Bronchial epithelial cell (primary cell): Measurements from ENCODE around the gene DNASE1L3. TPM values are rescaled to one million over a fixed set of nuclear protein-coding genes. Genes with fewer than 3 reads are reported as not detected.
"Not testable (repeated sequence)": the region's sequence is repeated elsewhere in the genome, so short reads cannot be mapped to it uniquely, and the experiment has no call there.

Experiments used
- DNase-seq: peaks from one replicate; pipeline ENCODE4 v3.0.0-alpha.2; 2010; ENCODE audit warnings: low read depth
- FAIRE-seq: peaks from 2 replicates; lab custom pipeline; 2011; peaks lifted over from hg19 to GRCh38; lab: Jason Lieb, UNC
- H3K27me3 ChIP-seq: 2 replicates; pipeline ENCODE4 v1.5.1; 2011; ENCODE audit warnings: low read length; ENCODE audit not compliant: control insufficient read depth, insufficient read depth
- H3K36me3 ChIP-seq: 2 replicates; pipeline ENCODE4 v1.5.1; 2011; ENCODE audit warnings: low read length; ENCODE audit not compliant: control insufficient read depth, insufficient read depth
- H3K4me3 ChIP-seq: 2 replicates; pipeline ENCODE4 v1.5.1; 2011; ENCODE audit warnings: mild to moderate bottlenecking, low read depth, low read length, control low read depth
- total RNA-seq: library from RNA; depleted of rRNA; stranded (reverse); fragments of >200 nt; gene quantifications from 2 replicates; pipeline ENCODE4 v1.2.1, GENCODE V29; 2014
- TF ChIP-seq, protein P1 (sequence below): IDR thresholded peaks from 2 replicates; pipeline ENCODE4 v1.5.1; 2011; ENCODE audit warnings: mild to moderate bottlenecking, moderate library complexity, low read length, control low read depth, inconsistent platforms; ENCODE audit not compliant: insufficient read depth, severe bottlenecking

Gene DNASE1L3
- total RNA-seq, 1 donor from 2014 or later = not detected

DNA sequence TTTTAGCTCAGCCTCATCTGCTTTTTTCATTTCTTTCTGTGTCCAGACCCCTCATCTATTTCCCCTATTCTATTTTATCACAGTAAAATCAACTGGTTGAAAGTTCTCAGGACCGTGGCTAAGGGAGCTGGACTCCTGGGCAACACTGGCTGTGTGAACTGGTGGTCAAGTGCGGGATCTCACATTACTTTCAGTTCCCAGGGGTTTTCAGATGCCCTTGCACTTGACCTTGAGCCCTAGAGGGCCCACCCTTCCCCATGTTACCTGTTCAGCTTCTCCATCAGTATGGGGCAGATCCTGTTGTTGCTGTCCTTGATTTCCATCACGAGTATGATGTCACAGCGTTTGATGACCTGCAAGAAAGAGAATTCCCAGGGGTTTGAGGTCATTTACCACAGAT lies 2.8 kb downstream of the DNASE1L3 start:
- FAIRE-seq = no peak
- Histone ChIP-seq H3K27me3 (no peaks in the 10 kb centered on the region), H3K4me3 (no peak overlapping the region), H3K36me3 (no peaks in the 10 kb centered on the region)
- TF ChIP-seq, protein P1, sequence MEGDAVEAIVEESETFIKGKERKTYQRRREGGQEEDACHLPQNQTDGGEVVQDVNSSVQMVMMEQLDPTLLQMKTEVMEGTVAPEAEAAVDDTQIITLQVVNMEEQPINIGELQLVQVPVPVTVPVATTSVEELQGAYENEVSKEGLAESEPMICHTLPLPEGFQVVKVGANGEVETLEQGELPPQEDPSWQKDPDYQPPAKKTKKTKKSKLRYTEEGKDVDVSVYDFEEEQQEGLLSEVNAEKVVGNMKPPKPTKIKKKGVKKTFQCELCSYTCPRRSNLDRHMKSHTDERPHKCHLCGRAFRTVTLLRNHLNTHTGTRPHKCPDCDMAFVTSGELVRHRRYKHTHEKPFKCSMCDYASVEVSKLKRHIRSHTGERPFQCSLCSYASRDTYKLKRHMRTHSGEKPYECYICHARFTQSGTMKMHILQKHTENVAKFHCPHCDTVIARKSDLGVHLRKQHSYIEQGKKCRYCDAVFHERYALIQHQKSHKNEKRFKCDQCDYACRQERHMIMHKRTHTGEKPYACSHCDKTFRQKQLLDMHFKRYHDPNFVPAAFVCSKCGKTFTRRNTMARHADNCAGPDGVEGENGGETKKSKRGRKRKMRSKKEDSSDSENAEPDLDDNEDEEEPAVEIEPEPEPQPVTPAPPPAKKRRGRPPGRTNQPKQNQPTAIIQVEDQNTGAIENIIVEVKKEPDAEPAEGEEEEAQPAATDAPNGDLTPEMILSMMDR = no peak
- no peak for DNase-seq

DNA sequence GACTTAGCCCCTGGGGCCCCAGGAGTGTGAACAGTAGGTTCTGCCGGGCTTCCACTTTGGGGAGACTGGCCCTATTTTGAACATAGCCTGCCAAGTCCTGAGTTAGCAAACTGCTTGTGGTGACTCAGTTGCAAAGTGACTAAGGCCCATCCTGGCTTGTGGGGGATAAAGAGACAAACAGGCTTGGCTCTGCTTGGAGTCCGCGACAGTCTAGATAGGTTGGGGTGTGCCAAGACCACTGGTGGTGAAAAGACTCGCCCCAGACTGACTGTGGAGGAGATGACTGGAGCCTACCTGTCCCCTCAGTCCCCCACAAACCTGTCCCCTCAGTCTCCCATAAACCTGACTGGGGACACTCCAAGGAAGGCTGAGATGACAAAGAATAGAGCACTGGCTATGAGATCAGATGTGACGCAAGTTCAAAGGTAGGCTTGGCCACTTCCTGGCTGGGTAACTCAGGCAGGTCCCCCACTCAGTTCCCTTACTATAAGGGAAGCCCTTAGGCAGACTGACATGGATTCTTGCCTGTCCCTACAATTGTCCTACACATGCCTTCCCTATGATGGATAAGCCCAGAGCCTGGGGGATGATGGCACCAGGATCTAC lies 4.3 kb downstream of the DNASE1L3 start:
- DNase-seq (peak; percentile 89), FAIRE-seq (no peak)
- Histone ChIP-seq H3K4me3 (no peak overlapping the region), H3K27me3 (no peaks in the 10 kb centered on the region), H3K36me3 (no peaks in the 10 kb centered on the region)
- TF ChIP-seq, protein P1 = no peak

DNA sequence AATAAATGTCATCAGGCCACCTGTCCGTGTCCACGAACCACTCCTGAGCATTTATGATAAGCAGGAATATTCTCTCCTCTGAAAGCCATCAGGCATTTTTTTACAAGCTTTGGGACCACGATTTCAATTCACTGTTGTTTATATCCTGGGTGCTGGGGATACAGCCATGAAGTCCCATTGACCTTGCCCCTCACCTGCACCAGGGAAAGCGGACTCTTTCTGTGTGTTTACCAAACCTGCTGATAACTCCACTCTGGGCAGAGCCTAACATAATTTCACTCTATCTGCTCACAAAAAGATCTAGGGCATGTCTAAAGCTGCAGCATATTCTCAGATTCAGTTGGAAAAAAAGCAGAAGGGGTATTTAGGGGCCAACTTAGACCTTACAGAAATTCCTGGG lies 4.8 kb downstream of the DNASE1L3 start:
- Histone ChIP-seq H3K27me3 (no peaks in the 10 kb centered on the region), H3K4me3 (no peak overlapping the region), H3K36me3 (no peaks in the 10 kb centered on the region)
- FAIRE-seq (no peak), DNase-seq (no peak)
- TF ChIP-seq, protein P1 = no peak

DNA sequence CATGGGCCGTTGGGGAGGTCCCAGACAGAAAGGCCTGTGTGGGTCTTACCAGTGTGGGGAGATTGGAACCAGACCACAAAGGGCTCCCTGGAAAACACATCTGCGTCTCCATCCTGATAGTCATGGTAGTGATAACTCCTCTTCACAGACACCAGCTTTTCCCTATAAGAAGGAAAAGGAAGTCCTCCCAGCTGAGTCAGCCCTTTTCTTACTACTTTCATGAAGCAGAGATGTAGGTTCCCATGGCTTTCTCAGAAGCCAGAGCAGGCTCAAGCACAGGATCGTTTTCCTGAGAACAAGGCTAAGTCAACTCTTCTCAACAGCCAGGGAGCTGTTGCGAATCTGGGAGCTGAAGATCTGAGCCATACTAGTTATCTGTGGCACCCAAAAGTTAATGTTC lies 6.1 kb downstream of the DNASE1L3 start:
- Histone ChIP-seq H3K4me3 (no peak overlapping the region), H3K27me3 (no peaks in the 10 kb centered on the region), H3K36me3 (no peaks in the 10 kb centered on the region)
- FAIRE-seq (no peak), DNase-seq (no peak)
- TF ChIP-seq, protein P1 = no peak

DNA sequence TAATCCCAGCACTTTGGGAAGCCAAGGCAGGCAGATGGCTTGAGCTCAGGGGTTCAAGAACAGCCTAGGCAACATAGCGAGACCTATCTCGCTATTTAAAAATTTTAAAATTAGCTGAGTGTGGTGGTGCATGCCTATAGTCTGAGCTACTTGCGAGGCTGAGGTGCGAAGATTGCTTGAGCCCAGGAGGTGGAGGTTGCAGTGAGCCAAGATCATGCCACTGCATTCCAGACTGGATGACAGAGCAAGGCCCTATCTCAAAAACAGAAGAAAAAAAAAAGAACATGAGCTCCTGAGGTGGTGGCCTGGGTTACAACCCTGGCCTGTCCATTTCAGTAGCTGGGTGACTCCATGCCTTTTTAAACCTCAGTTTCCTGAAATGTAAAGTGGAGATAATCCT lies 7.2 kb downstream of the DNASE1L3 start:
- TF ChIP-seq, protein P1 = no peak
- DNase-seq (no peak), FAIRE-seq (no peak)
- H3K36me3 ChIP-seq = no peaks in the 10 kb centered on the region
- H3K27me3 ChIP-seq = no peaks in the 10 kb centered on the region
- H3K4me3 ChIP-seq = no peak overlapping the region

DNA sequence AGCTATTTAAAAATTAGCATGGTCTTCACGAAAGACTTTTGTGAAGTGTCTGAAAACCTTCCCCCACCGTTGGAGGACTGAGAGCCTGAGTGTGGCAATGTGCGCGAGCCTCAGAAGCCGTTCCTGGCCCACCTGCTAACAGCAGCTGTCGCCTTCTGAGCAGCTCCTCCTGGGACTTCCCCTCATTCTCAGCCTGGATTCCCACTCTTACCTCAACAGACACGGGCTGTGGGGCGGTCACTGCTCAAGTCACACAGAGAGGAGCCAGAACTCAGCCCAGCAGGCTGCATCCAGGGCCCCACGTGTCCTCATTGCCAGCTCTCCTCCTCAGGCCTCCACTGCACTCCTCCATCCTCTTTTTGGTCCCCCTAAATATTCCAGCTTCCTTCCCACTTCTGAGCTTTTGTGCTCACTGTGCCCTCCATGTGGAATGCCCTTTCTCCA lies 7.8 kb downstream of the DNASE1L3 start:
- TF ChIP-seq, protein P1 = no peak
- no peak overlapping the region for H3K4me3 ChIP-seq
- H3K36me3 ChIP-seq = no peaks in the 10 kb centered on the region
- FAIRE-seq = no peak
- no peak for DNase-seq
- no peaks in the 10 kb centered on the region for H3K27me3 ChIP-seq

DNA sequence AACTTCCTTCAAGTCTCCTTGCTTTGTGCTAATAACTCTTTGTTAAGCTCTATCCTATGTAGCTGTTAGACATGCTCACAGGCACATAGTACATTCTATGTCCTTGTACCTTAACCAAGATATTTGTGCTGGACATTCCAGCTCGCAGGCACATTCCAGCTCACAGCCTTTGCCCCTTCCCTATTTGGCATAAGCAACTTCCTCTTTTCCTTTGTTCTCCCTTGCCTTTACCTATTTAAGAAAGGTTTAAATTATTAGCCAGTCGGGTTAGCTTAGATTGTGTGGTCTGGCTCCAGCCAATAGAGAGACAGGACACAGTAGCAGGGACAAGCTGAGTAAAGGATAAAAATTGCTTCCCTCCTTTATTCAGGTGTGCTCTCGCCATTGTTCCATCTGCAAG lies 9.3 kb downstream of the DNASE1L3 start:
- not testable (repeated sequence) for DNase-seq, H3K4me3 ChIP-seq, H3K36me3 ChIP-seq, FAIRE-seq, H3K27me3 ChIP-seq
